Esophagus muscularis mucosa (tissue), 3 donors: Measurements from ENCODE around the gene RABAC1.

ENCODE experiments used
- POLR2A ChIP-seq: fragments of 450-650 bp; IDR thresholded peaks from one replicate; pipeline ENCODE4 v1.6.1; 2017; ENCODE audit warnings: antibody characterized with exemption, moderate library complexity, mild to moderate bottlenecking, low read depth
- POLR2AphosphoS5 ChIP-seq, 2 donors: sonication (generic); formaldehyde crosslinking; IDR thresholded peaks; one replicate each; pipeline ENCODE4 v1.6.1; 2017; ENCODE audit warnings: antibody characterized with exemption in 2 of 2
- TF ChIP-seq, protein P1 (sequence below), 3 experiments: fragments of 200-600 bp in 2 of 3; fragments of 450-650 bp in 1 of 3; sonication (generic) in 2 of 3; IDR thresholded peaks; one replicate each; pipeline ENCODE4 v1.5.1; 2017 to 2019; ENCODE audit warnings: antibody characterized with exemption in 3 of 3, mild to moderate bottlenecking in 2 of 3, moderate library complexity in 1 of 3

DNA sequence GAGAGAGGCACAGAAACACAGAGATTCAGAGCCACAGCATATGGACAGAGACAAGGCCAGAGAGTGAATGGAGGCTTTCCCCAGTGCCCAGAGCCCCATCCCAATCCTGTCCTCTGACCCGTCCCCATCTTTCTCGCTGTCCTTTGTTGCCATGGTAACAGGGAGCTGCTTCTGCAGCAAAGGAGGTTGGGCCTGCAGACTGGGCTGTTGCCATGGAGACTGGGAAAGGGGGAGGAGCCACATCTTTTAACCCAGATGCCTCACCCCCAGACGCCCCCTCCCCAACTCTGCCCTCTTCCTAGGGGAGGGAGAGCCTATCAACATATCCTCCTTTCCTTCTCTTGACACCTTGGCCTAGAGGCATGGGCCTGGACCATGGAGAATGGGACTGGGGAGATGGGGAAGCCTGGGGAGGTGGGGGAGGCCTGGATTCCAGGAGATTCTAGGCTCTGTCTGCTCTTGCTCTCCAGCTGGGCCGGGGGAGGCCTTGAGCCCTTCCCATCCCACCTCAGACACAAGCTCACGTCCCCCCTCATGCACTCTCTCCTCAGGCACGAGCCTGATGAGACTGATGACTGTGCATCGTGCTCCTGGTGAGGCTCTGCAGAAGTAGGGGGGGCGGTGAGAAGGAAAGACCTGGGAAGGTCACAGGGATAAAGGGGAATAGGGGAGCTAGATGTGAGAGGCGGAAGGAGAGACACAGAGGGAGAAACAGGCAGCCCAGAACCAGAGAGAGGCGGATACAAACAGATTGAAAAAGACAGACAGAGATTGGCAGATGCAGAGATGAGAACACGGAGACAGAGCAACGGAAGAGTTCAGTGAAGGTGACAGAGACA is 37.1 kb upstream of the RABAC1 start:
- TF ChIP-seq, protein P1, sequence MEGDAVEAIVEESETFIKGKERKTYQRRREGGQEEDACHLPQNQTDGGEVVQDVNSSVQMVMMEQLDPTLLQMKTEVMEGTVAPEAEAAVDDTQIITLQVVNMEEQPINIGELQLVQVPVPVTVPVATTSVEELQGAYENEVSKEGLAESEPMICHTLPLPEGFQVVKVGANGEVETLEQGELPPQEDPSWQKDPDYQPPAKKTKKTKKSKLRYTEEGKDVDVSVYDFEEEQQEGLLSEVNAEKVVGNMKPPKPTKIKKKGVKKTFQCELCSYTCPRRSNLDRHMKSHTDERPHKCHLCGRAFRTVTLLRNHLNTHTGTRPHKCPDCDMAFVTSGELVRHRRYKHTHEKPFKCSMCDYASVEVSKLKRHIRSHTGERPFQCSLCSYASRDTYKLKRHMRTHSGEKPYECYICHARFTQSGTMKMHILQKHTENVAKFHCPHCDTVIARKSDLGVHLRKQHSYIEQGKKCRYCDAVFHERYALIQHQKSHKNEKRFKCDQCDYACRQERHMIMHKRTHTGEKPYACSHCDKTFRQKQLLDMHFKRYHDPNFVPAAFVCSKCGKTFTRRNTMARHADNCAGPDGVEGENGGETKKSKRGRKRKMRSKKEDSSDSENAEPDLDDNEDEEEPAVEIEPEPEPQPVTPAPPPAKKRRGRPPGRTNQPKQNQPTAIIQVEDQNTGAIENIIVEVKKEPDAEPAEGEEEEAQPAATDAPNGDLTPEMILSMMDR (IDR thresholded peaks at IDR 0.05): no peak
- TF ChIP-seq POLR2AphosphoS5 (IDR thresholded peaks at IDR 0.05) (no peak), POLR2A (no peak)
